ENCODE results near the gene ADRA2A. TPM values are rescaled to one million over a fixed set of nuclear protein-coding genes. Genes with fewer than 3 reads are reported as not detected.
A peak's percentile ranks its signal among the peaks of the same experiment; 100 is the strongest.

The ADRA2A gene
- 0.32 TPM for total RNA-seq (ENCODE audit: unreplicated experiment)
- long read RNA-seq, result 0 reads

- Mint-ChIP-seq H3K4me3 (ENCODE audit: unreplicated experiment) (peak within 1 kb of the TSS; percentile 84), H3K36me3 (ENCODE audit: unreplicated experiment) (no peaks in the 10 kb centered on the region), H3K9me3 (ENCODE audit: unreplicated experiment) (peaks cover 7% of the 10 kb centered on the region), H3K27me3 (ENCODE audit: unreplicated experiment) (peaks cover 16% of the 10 kb centered on the region), H3K4me1 (ENCODE audit: low read depth, unreplicated experiment) (no peaks in the 10 kb centered on the region), H3K27ac (ENCODE audit: unreplicated experiment) (no peak within 1 kb of the TSS)
- TF ChIP-seq, protein P1, sequence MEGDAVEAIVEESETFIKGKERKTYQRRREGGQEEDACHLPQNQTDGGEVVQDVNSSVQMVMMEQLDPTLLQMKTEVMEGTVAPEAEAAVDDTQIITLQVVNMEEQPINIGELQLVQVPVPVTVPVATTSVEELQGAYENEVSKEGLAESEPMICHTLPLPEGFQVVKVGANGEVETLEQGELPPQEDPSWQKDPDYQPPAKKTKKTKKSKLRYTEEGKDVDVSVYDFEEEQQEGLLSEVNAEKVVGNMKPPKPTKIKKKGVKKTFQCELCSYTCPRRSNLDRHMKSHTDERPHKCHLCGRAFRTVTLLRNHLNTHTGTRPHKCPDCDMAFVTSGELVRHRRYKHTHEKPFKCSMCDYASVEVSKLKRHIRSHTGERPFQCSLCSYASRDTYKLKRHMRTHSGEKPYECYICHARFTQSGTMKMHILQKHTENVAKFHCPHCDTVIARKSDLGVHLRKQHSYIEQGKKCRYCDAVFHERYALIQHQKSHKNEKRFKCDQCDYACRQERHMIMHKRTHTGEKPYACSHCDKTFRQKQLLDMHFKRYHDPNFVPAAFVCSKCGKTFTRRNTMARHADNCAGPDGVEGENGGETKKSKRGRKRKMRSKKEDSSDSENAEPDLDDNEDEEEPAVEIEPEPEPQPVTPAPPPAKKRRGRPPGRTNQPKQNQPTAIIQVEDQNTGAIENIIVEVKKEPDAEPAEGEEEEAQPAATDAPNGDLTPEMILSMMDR (IDR thresholded peaks at IDR 0.05; ENCODE audit: partially characterized antibody, unreplicated experiment), result no peak
- peak; percentile 69 for DNase-seq
These were observed at the start of gene ADRA2A for GRCh38 chr10:111076682-111077478. ADRA2A (plus strand) TSS chr10:111077029; CDS start chr10:111077997, 968 bp downstream.

DNA sequence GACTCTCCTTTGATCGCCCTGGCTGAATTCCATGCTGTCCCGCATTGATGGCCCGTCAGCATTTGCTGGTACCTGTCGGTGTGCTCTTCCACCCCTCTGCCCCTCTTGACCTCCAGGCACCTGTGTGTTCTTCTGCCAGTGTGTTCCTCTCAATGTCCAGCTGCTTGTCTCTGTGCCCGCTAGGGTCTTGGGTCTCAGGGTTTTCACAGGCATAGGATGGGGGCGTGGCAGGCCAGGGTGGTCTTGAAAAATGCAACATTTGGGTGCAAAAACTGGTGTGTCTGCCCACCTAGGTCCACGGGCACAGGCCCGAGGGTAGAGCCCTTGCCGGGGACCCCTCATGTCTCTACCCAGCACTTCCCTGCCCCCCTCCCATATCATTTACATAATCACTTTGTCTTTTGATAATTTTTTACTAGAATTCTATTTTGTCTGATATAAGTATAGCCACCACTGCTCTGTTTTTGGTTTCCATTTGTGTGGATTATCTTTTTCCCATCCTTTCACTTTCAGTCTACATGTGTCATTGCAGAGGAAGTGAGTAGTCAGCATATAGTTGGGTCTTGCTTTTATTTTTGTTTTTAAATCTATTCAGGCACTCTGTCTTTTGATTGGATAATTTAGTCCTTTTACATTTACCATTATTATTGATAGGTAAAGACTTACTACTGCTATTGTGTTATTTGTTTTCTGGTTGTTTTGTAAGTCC is 46.6 kb upstream of the ADRA2A start:
- DNase-seq, result no peak
- H3K4me3 Mint-ChIP-seq (ENCODE audit: unreplicated experiment), result no peak overlapping the region
- H3K9me3 Mint-ChIP-seq (ENCODE audit: unreplicated experiment), result peaks cover 2% of the 10 kb centered on the region
- H3K27ac Mint-ChIP-seq (ENCODE audit: unreplicated experiment), result no peak overlapping the region
- no peaks in the 10 kb centered on the region for H3K4me1 Mint-ChIP-seq (ENCODE audit: low read depth, unreplicated experiment)
- peaks cover 35% of the 10 kb centered on the region for H3K36me3 Mint-ChIP-seq (ENCODE audit: unreplicated experiment)
- peaks cover 2% of the 10 kb centered on the region for H3K27me3 Mint-ChIP-seq (ENCODE audit: unreplicated experiment)
- TF ChIP-seq, protein P1 (IDR thresholded peaks at IDR 0.05; ENCODE audit: partially characterized antibody, unreplicated experiment), result no peak

- peaks cover 33% of the 10 kb centered on the region for H3K36me3 Mint-ChIP-seq (ENCODE audit: unreplicated experiment)
These were observed 42.1 kb upstream of the ADRA2A start for GRCh38 chr10:111034598-111035310.

DNA sequence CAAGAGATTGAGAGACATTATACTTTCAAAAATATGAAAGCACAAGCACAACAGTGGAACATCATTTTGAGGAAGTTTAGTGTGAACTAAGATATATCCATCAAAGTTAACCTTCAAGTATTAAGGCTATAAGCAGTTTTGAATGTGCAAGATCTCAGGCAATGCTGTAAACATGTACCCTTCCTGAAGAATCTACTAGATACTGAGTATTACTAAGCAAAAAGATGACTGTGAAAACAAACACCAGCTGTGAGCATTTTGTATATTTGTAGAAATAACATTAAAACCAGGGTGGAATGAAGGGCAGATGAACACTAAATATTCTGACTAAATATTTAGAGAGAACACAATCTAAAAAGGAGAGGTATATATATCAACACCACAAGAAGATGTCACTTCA is 41.3 kb upstream of the ADRA2A start:
- peaks cover 37% of the 10 kb centered on the region for H3K36me3 Mint-ChIP-seq (ENCODE audit: unreplicated experiment)
- no peak for DNase-seq
- TF ChIP-seq, protein P1 (IDR thresholded peaks at IDR 0.05; ENCODE audit: partially characterized antibody, unreplicated experiment), result no peak
- H3K9me3 Mint-ChIP-seq (ENCODE audit: unreplicated experiment), result peaks cover 7% of the 10 kb centered on the region
- H3K27me3 Mint-ChIP-seq (ENCODE audit: unreplicated experiment), result peaks cover 2% of the 10 kb centered on the region
- no peak overlapping the region for H3K27ac Mint-ChIP-seq (ENCODE audit: unreplicated experiment)
- H3K4me3 Mint-ChIP-seq (ENCODE audit: unreplicated experiment), result no peak overlapping the region
- no peaks in the 10 kb centered on the region for H3K4me1 Mint-ChIP-seq (ENCODE audit: low read depth, unreplicated experiment)

More at GRCh38 chr10:111034598-111035310, 42.1 kb upstream of the ADRA2A start:
- H3K27me3 Mint-ChIP-seq (ENCODE audit: unreplicated experiment), result peaks cover 2% of the 10 kb centered on the region
- TF ChIP-seq, protein P1 (IDR thresholded peaks at IDR 0.05; ENCODE audit: partially characterized antibody, unreplicated experiment), result no peak
- no peak overlapping the region for H3K4me3 Mint-ChIP-seq (ENCODE audit: unreplicated experiment)
- H3K4me1 Mint-ChIP-seq (ENCODE audit: low read depth, unreplicated experiment), result no peaks in the 10 kb centered on the region
- DNase-seq, result no peak
- H3K27ac Mint-ChIP-seq (ENCODE audit: unreplicated experiment), result no peak overlapping the region
- peaks cover 4% of the 10 kb centered on the region for H3K9me3 Mint-ChIP-seq (ENCODE audit: unreplicated experiment)
